EL (cell line): ENCODE data around the gene NLGN1.
"Not testable (repeated sequence)": the region's sequence is repeated elsewhere in the genome, so short reads cannot be mapped to it uniquely, and the experiment has no call there.

Experiments
- DNase-seq: peaks from one replicate; pipeline ENCODE4 v3.0.0-alpha.2; 2016

Gene NLGN1

GRCh38 chr3:173430576-173430975 lies 33.0 kb downstream of the NLGN1 start:
- no peak for DNase-seq

- no peak for DNase-seq
Measured at GRCh38 chr3:173439004-173439403, 41.5 kb downstream of the NLGN1 start.

- DNase-seq, result no peak
Measured at GRCh38 chr3:173440514-173440913, 43.0 kb downstream of the NLGN1 start.

- DNase-seq, result not testable (repeated sequence)
Measured at GRCh38 chr3:173451561-173451960, 54.0 kb downstream of the NLGN1 start.

- no peak for DNase-seq
Measured at GRCh38 chr3:173463250-173463649, 65.7 kb downstream of the NLGN1 start.

GRCh38 chr3:173465112-173465511 lies 67.6 kb downstream of the NLGN1 start:
- peak; percentile 71 for DNase-seq

GRCh38 chr3:173465898-173466678 lies 68.5 kb downstream of the NLGN1 start:
- DNase-seq, result no peak

- DNase-seq, result peak; percentile 3
Measured at GRCh38 chr3:173467501-173467900, 70.0 kb downstream of the NLGN1 start.

GRCh38 chr3:173473237-173473636 lies 75.7 kb downstream of the NLGN1 start:
- DNase-seq, result no peak

GRCh38 chr3:173479301-173479700 lies 81.8 kb downstream of the NLGN1 start:
- DNase-seq, result no peak

GRCh38 chr3:173501931-173502489 lies 104.5 kb downstream of the NLGN1 start:
- DNase-seq, result peak; percentile 3

GRCh38 chr3:173502983-173503568 lies 105.5 kb downstream of the NLGN1 start:
- peak; percentile 52 for DNase-seq

GRCh38 chr3:173510565-173510964 lies 113.0 kb downstream of the NLGN1 start:
- no peak for DNase-seq

GRCh38 chr3:173513123-173513522 lies 115.6 kb downstream of the NLGN1 start:
- DNase-seq, result no peak

- DNase-seq, result peak; percentile 26
Measured at GRCh38 chr3:173529062-173529711, 131.6 kb downstream of the NLGN1 start.

- DNase-seq, result no peak
Measured at GRCh38 chr3:173531602-173532001, 134.1 kb downstream of the NLGN1 start.

- no peak for DNase-seq
Measured at GRCh38 chr3:173538410-173538809, 140.9 kb downstream of the NLGN1 start.

- not testable (repeated sequence) for DNase-seq
Measured at GRCh38 chr3:173545590-173545989, 148.0 kb downstream of the NLGN1 start.

- no peak for DNase-seq
Measured at GRCh38 chr3:173547070-173547469, 149.5 kb downstream of the NLGN1 start.

GRCh38 chr3:173548261-173548660 lies 150.7 kb downstream of the NLGN1 start:
- DNase-seq, result peak; percentile 20

- no peak for DNase-seq
Measured at GRCh38 chr3:173552526-173552925, 155.0 kb downstream of the NLGN1 start.

GRCh38 chr3:173553635-173554280 lies 156.2 kb downstream of the NLGN1 start:
- DNase-seq, result peak; percentile 48

GRCh38 chr3:173556546-173556945 lies 159.0 kb downstream of the NLGN1 start:
- DNase-seq, result no peak
